MCF 10A (cell line): ENCODE results near the gene MIER1. TPM values are rescaled to one million over a fixed set of nuclear protein-coding genes. Genes with fewer than 3 reads are reported as not detected.

Experiments used
- BruUV-seq: library from RNA; stranded (reverse); fragments of 400-500 nt; replicated peaks from 2 replicates; lab custom pipeline; 2021; lab: Mats Ljungman, UMichigan
- CTCF ChIA-PET: fragments of 300-600 bp; sonication (Branson Sonifier 250); formaldehyde crosslinking; extraction: SDS; loops from one replicate; lab custom pipeline; 2021; ENCODE audit warnings: antibody characterized with exemption, inconsistent platforms; lab: Yijun Ruan, JAX
- POLR2A ChIA-PET: fragments of 300-600, 350-650 bp; sonication (Branson Sonifier 250); formaldehyde crosslinking; extraction: SDS; loops from one replicate; lab custom pipeline; 2020; ENCODE audit warnings: antibody characterized with exemption, inconsistent platforms; lab: Yijun Ruan, JAX
- DNase-seq: peaks from one replicate; pipeline ENCODE4 v3.0.0-alpha.2; 2018; ENCODE audit not compliant: unreplicated experiment
- H3K27ac Mint-ChIP-seq: one replicate; pipeline ENCODE4 v1.8.0; 2022; ENCODE audit warnings: mild to moderate bottlenecking, low read depth, mixed read lengths; ENCODE audit not compliant: unreplicated experiment
- H3K27me3 Mint-ChIP-seq: one replicate; pipeline ENCODE4 v1.8.0; 2022; ENCODE audit warnings: mixed read lengths; ENCODE audit not compliant: insufficient read depth, unreplicated experiment
- H3K36me3 Mint-ChIP-seq: one replicate; pipeline ENCODE4 v1.8.0; 2022; ENCODE audit warnings: mild to moderate bottlenecking, moderate library complexity, mixed read lengths; ENCODE audit not compliant: insufficient read depth, unreplicated experiment
- H3K4me1 Mint-ChIP-seq: one replicate; pipeline ENCODE4 v1.8.0; 2022; ENCODE audit warnings: mixed read lengths; ENCODE audit not compliant: insufficient read depth, unreplicated experiment
- H3K4me3 Mint-ChIP-seq: one replicate; pipeline ENCODE4 v1.8.0; 2022; ENCODE audit warnings: mild to moderate bottlenecking, moderate library complexity, mixed read lengths; ENCODE audit not compliant: unreplicated experiment
- H3K9me3 Mint-ChIP-seq: one replicate; pipeline ENCODE4 v1.8.0; 2022; ENCODE audit warnings: mixed read lengths; ENCODE audit not compliant: unreplicated experiment
- intact Hi-C: fragments of 100-400 bp; cut with micrococcal nuclease; formaldehyde crosslinking; loops from 2 replicates; pipeline ENCODE4 v1.14.1; 2022
- total RNA-seq: library from RNA; stranded (reverse); gene quantifications from 2 replicates; pipeline ENCODE4 v1.2.3, GENCODE V29; 2022
- TF ChIP-seq, protein P1 (sequence below): fragments of 200-600 bp; IDR thresholded peaks from one replicate; pipeline ENCODE4 v1.8.0; 2022; ENCODE audit warnings: antibody characterized with exemption, mild to moderate bottlenecking; ENCODE audit not compliant: unreplicated experiment

Gene MIER1
- total RNA-seq, 1 experiment from 2014 or later: 36.5 TPM

DNA sequence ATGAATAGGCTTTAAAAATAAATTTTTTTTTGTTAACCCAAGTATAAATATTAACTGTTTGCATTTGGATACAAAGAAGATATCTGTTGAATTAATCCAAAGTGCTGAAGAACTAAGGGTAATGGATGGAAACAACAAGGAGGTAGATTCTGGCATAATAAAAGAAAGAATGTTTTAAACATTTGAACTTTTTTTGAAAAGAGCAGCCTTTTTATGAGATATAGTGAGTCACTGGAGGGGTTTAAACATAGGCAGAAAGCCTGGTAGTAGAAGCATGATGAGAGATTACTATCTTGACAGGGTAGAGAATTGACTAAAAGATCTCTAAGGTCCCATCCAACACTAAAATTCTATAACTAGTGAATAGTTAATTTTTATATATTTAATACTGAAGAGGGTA is 2.7 kb downstream of the MIER1 start:
- BruUV-seq: no TSS peak
- H3K9me3 Mint-ChIP-seq: no peaks in the 10 kb centered on the region
- ChIA-PET POLR2A (interaction anchor here (0.6 to 6.2 kb wide), 6 partner anchors 8 to 649 kb away, joined by 3 to 63 read pairs (median 4); no protein-coding TSS in a partner anchor), CTCF (no interaction called here)
- no peak overlapping the region for H3K27ac Mint-ChIP-seq
- intact Hi-C loops: loop anchor here (5.0 to 10.0 kb wide), 2 partner anchors 125 to 653 kb away; partner anchors contain the start of gene SLC35D1
- peaks cover 32% of the 10 kb centered on the region for H3K4me1 Mint-ChIP-seq
- no peaks in the 10 kb centered on the region for H3K27me3 Mint-ChIP-seq
- DNase-seq: no peak
- H3K4me3 Mint-ChIP-seq: no peak overlapping the region
- H3K36me3 Mint-ChIP-seq: peaks cover 21% of the 10 kb centered on the region
- TF ChIP-seq, protein P1, sequence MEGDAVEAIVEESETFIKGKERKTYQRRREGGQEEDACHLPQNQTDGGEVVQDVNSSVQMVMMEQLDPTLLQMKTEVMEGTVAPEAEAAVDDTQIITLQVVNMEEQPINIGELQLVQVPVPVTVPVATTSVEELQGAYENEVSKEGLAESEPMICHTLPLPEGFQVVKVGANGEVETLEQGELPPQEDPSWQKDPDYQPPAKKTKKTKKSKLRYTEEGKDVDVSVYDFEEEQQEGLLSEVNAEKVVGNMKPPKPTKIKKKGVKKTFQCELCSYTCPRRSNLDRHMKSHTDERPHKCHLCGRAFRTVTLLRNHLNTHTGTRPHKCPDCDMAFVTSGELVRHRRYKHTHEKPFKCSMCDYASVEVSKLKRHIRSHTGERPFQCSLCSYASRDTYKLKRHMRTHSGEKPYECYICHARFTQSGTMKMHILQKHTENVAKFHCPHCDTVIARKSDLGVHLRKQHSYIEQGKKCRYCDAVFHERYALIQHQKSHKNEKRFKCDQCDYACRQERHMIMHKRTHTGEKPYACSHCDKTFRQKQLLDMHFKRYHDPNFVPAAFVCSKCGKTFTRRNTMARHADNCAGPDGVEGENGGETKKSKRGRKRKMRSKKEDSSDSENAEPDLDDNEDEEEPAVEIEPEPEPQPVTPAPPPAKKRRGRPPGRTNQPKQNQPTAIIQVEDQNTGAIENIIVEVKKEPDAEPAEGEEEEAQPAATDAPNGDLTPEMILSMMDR: no peak

DNA sequence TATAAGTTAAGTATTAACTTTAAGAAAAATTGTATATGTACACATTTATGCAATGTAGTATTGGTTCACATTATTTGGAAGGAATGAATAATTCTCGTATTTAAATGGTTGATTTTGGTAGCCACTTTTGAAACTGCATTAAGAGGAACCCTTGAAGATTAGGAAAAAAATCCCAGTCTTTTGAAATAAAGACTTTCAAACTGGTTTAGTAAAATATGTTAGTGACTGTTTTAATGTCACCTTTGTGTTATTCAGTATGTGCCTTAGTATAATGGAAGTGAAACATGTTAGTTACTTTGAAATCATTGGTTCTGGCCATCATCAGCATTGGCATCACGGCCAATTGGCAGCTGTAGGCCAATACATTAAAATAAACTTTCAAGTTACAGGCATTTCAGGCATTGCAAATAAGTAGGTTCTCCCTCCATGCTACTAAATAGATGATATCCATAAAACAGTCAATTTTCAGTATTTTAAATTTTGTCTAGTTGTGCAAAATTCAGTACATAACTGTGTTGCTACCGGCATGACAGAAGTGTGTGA is 4.4 kb downstream of the MIER1 start:
- H3K4me1 Mint-ChIP-seq: peaks cover 29% of the 10 kb centered on the region
- ChIA-PET CTCF (no interaction called here), POLR2A (interaction anchor here (1.4 to 6.2 kb wide), 5 partner anchors 10 to 597 kb away, joined by 3 to 63 read pairs (median 5); no protein-coding TSS in a partner anchor)
- peak; percentile 25 for DNase-seq
- no peaks in the 10 kb centered on the region for H3K27me3 Mint-ChIP-seq
- H3K36me3 Mint-ChIP-seq: peaks cover 21% of the 10 kb centered on the region
- intact Hi-C loops: loop anchor here (5.0 to 10.0 kb wide), 2 partner anchors 123 to 654 kb away; partner anchors contain the start of gene SLC35D1
- TF ChIP-seq, protein P1: no peak
- H3K9me3 Mint-ChIP-seq: no peaks in the 10 kb centered on the region
- peak overlapping the region; percentile 99 for H3K27ac Mint-ChIP-seq
- H3K4me3 Mint-ChIP-seq: peak overlapping the region; percentile 84
- BruUV-seq: no TSS peak

DNA sequence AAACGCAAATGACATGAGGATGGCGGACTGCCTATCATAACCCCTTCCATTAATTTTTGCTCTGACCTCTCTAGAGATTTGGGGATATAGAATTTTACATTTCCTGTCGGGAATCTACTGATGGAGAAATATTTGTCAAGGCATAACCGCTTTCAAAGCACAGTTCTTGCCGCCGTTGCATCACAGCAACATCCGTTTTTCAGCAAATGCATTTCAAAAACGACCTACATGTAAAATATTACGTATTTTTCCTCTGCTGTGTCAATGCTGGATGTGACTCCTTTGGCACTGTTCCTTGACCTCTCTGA is 4.9 kb downstream of the MIER1 start:
- ChIA-PET POLR2A (interaction anchor here (0.7 to 6.2 kb wide), 9 partner anchors 10 to 779 kb away, joined by 3 to 63 read pairs (median 5); partner anchors contain the start of gene SLC35D1), CTCF (interaction anchor here (1.2 kb wide), 1 partner anchor 158 kb away, joined by 3 read pairs; no protein-coding TSS in a partner anchor)
- Mint-ChIP-seq H3K36me3 (peaks cover 17% of the 10 kb centered on the region), H3K27me3 (no peaks in the 10 kb centered on the region), H3K4me1 (peaks cover 29% of the 10 kb centered on the region), H3K9me3 (no peaks in the 10 kb centered on the region), H3K4me3 (peak overlapping the region; percentile 84), H3K27ac (peak overlapping the region; percentile 99)
- intact Hi-C loops: loop anchor here (5.0 to 10.0 kb wide), 2 partner anchors 123 to 655 kb away; partner anchors contain the start of gene SLC35D1
- BruUV-seq: TSS peak; percentile 22
- DNase-seq: no peak
- TF ChIP-seq, protein P1: no peak

DNA sequence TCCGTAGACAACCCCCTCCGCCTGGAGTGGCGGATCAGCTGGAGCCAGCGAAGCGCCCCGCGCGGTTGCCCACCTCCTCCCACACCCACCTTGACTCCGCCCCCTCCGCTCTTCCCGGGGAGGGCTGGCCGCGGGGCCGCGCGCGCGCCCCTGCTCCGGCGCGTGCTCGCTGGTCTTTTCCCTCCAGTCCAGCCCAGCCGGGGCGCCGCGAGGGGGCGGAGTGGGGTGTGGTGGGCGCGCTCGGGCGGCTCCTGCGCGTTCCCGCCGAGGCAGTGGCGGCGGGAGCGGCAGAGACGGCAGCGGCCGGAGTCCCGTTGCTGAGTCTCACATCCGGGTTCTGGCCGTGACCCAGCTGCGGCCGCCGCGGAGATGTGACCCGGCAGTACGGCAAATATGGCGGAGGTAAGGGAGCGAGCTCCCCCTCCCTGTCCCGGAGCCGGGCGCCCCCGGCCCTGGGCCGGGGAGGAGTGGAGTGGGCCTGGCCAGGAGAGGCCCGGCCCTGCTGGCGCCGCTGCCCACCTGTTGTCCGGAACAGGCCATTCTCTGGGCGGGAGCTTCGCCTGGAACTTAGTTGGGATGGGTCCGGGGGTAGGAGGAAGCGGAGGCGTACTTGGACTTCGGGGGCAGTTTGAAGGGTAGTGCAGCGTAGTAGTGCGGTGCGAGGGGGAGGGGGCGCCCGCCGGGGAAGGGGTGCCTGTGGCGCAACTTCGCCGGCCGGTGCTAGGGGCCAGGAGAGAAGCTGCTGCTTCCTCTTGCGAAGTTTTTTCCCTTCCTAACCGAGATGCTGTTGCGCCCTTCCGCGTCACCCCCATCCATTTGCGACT is 5.4 kb downstream of the MIER1 start:
- H3K27me3 Mint-ChIP-seq: no peaks in the 10 kb centered on the region
- peaks cover 29% of the 10 kb centered on the region for H3K4me1 Mint-ChIP-seq
- peaks cover 11% of the 10 kb centered on the region for H3K36me3 Mint-ChIP-seq
- intact Hi-C loops: loop anchor here (1.0 to 10.0 kb wide), 5 partner anchors 122 to 1505 kb away; partner anchors contain the start of genes LEPR, LEPROT and SLC35D1
- H3K4me3 Mint-ChIP-seq: peak overlapping the region; percentile 84
- peak; percentile 94 for DNase-seq
- POLR2A ChIA-PET: interaction anchor here (0.6 to 6.2 kb wide), 12 partner anchors 9 to 798 kb away, joined by 3 to 63 read pairs (median 4); partner anchors contain the start of gene SLC35D1
- BruUV-seq: no TSS peak
- peak overlapping the region; percentile 99 for H3K27ac Mint-ChIP-seq
- TF ChIP-seq, protein P1: no peak
- H3K9me3 Mint-ChIP-seq: no peaks in the 10 kb centered on the region
- CTCF ChIA-PET: interaction anchor here (0.5 to 1.2 kb wide), 4 partner anchors 15 to 1780 kb away, joined by 3 read pairs; no protein-coding TSS in a partner anchor
